Skeletal muscle cell (primary cell): ENCODE measurements around the gene PPP3R1.
A peak's percentile ranks its signal among the peaks of the same experiment; 100 is the strongest.

Experiments
- DNase-seq: peaks from one replicate; pipeline ENCODE4 v3.0.0-alpha.2; 2010; ENCODE audit warnings: low read depth
- H3K4me3 ChIP-seq: 2 replicates; pipeline ENCODE4 v1.5.1; 2011; ENCODE audit warnings: low read depth, mild to moderate bottlenecking, control low read depth, low read length, moderate library complexity

Gene PPP3R1

GRCh38 chr2:68252400-68253218, at the start of gene PPP3R1:
Gene PPP3R1, minus strand, starts transcription at chr2:68252532. Its CDS starts 405 bp downstream, at chr2:68252127.
- DNase-seq = peak; percentile 94

DNA sequence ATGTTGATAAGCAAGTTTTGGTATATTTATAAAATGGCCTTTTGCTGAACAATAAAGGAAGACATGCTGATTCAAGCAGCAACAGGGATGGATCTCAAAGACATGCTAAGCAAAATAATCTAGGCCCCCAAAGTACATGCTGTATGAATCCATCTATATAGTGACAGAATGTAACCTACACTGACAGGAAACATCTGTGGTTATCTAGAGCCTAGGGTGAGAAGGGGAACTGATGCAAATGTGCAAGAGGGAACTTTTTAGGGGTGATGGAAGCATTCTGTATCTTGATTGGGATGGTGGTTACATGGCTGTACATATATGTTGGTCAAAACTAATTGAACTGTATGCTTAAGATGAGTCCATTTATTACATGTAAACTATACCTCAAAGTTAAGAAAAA, 43.2 kb upstream of the PPP3R1 start:
- no peak overlapping the region for H3K4me3 ChIP-seq
- DNase-seq = no peak

More at GRCh38 chr2:68252400-68253218, at the start of gene PPP3R1:
- peak within 1 kb of the TSS; percentile 92 for H3K4me3 ChIP-seq

DNA sequence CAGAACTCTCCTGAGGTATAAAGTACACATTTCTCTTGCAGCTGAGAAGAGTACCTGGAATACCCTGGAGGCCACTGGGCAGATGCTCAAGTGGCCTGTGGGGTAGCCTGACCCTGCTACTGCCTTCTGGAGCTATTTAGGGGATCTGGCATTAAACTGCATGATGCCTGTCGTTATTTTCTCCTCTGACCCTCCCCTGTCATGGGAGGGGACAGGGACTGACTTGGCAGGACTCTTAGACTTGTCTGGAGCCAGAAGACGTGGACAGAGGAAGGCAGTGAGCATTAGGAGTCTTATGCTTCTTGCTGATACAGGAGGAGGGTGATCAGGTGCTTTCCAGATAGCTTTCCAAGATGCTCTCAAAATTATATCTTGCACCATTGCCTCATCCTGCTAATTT, 42.6 kb upstream of the PPP3R1 start:
- no peak for DNase-seq
- H3K4me3 ChIP-seq = no peak overlapping the region

DNA sequence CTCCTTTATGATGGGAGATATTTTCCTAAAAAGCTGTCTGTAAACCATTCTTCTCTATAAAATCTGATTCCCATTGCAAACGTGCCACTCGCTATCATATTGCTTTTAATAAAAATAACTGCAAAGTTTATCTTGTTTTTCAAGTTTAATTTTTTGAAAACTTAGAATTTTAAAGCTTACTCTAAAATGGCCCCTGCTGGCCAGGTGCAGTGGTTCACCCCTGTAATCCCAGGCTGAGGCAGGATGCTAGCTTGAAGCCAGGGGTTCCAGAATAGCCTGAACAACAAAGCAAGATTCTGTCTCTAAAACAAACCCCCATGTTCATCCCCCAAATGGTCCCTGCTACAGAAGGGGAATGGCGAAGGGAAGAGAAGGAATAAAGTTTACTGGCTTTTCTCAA, 41.9 kb upstream of the PPP3R1 start:
- DNase-seq = no peak
- no peak overlapping the region for H3K4me3 ChIP-seq

GRCh38 chr2:68293755-68294154, 41.4 kb upstream of the PPP3R1 start:
- no peak overlapping the region for H3K4me3 ChIP-seq
- no peak for DNase-seq

- DNase-seq = no peak
- H3K4me3 ChIP-seq = no peak overlapping the region
Observed at GRCh38 chr2:68293024-68293423, 40.7 kb upstream of the PPP3R1 start.

DNA sequence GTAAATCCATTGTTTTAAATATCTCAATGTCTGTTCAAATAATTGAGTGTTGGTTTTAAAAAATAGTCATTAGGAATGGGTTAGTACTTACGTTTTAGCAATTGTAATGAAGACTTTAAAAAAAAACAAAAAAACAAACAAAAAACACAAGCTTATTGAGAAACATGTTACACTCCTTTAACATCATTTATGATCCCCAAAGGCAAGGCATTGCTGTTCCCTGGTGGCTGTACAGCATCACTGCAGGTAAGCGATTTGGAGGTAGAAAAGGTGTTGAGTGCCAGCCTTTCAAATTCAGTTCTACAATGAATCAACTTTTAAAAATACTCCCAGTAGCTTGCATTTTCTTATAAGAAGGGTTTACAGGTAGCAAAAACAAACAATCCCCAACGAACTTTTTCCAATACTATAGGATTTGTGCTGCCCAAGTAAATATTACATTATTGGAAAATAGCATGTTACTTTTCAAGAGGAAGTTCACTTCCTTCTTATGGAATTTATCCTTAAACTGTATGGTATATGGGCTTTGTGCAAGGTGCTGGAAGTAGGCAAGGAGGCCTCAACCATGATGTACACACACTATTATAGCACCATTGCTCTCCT, 39.9 kb upstream of the PPP3R1 start:
- DNase-seq = no peak
- H3K4me3 ChIP-seq = no peak overlapping the region

GRCh38 chr2:68291314-68291713, 39.0 kb upstream of the PPP3R1 start:
- DNase-seq = no peak
- H3K4me3 ChIP-seq = no peak overlapping the region

DNA sequence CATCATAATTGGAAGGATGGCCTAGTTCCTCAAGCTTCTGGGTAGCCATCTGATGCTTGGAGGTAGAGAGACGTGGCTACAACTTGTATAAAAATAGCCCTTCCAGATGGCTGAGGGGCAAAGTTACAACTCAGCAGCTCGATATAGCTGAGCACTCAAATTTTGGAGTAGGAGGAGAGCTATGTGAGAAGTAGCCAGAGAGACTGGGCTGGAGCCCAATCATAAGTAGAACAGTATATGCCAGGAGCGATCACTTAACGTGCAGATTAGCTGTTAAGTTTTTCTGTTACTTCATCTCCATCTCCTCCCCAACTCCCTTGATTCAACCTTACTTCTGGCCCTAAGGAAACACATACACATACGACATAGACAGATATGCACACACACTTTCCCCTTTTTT, 38.6 kb upstream of the PPP3R1 start:
- DNase-seq = no peak
- no peak overlapping the region for H3K4me3 ChIP-seq

GRCh38 chr2:68287580-68288441, 35.5 kb upstream of the PPP3R1 start:
- DNase-seq = peak; percentile 28
- no peak overlapping the region for H3K4me3 ChIP-seq

DNA sequence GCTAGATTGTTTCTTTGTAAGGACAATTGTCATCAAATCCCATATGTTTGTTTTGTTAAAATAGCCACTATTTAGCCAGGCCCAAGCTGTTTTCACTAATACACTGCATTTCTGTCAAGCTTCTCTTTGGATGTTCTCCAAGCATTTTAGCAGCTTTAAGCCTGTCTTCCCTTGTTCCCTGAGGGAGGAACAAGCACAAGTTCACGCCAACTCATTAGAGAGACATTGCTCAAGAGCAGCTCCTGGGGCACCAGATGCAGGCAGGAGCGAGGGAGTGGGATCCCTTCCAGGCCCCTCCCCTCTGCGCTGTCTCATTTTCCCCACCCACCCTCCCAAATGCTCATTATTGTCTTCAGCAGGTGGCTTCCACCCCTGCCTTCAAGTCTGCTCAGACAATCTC, 32.6 kb upstream of the PPP3R1 start:
- no peak overlapping the region for H3K4me3 ChIP-seq
- DNase-seq = peak; percentile 85

DNA sequence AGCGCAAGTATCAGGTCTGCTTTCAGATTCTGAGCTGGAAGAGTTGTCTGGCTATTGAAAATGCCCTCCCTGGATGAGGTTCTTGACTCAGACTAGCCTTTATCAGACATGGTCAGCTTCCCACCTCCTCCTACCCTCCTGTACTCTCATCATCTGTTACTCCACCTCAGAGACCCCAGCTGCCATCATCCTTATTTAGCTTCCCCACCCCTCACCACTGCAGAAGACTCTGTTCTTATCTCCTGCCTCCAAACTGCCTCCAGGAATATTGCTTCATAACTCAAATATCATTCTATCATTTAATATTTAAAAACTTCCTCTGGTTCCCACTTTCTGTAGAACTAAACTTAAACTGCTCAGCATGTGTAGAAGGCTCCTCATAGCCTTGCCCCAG, 31.1 kb upstream of the PPP3R1 start:
- H3K4me3 ChIP-seq = no peak overlapping the region

DNA sequence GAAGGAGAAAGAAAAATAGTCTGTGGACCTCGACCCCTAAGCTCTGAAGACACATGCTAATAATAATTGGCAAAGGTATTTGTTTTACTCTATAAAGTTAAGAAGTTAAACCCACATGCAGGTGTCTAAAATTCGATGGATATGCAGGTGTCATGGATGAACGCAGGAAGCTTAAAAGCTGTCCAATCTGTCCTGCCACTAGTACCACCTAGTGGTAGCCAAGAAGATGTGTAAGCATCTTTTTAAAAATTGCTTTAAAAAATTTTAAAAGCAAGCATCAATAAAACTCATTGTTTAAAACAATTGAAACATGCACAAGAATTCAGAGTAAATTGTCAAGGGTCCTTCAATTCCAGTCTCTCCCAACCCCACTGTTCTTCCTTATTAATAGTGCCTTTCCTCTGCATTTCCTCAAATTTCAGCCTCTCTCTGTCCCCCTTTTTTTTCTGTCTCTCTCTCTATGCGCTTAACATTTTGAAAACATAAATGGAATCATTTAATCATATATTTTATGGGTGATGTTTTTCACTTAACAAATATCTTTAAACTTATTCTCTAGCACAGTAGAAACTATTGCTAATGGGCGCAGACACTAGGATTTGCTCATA, 30.6 kb upstream of the PPP3R1 start:
- peak; percentile 13 for DNase-seq
- H3K4me3 ChIP-seq = no peak overlapping the region

More for the DNA sequence above, 31.1 kb upstream of the PPP3R1 start:
- DNase-seq = no peak

GRCh38 chr2:68280796-68281195, 28.5 kb upstream of the PPP3R1 start:
- H3K4me3 ChIP-seq = no peak overlapping the region
- no peak for DNase-seq

DNA sequence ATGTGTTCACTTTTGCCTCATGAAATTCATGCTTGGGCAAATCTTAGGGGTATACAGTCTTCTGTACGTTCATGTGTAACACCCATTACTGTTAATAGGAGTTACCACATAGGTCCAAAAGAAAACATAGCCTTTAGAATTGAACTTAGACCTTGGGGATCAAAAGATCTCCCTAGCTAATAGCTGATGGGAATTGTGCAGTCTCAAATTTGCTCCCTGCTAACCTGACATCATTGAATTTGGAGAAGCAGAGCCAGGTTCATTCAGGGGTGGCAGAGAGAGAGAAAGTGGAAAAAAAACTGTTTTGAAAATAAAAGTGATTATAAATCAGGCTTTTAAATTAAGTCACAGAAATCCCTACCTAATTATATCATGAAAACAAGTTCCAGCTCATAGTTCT, 28.0 kb upstream of the PPP3R1 start:
- DNase-seq = no peak
- no peak overlapping the region for H3K4me3 ChIP-seq

GRCh38 chr2:68279691-68280090, 27.4 kb upstream of the PPP3R1 start:
- no peak for DNase-seq

GRCh38 chr2:68278169-68278568, 25.8 kb upstream of the PPP3R1 start:
- H3K4me3 ChIP-seq = no peak overlapping the region
- DNase-seq = no peak

More at GRCh38 chr2:68279691-68280090, 27.4 kb upstream of the PPP3R1 start:
- no peak overlapping the region for H3K4me3 ChIP-seq

DNA sequence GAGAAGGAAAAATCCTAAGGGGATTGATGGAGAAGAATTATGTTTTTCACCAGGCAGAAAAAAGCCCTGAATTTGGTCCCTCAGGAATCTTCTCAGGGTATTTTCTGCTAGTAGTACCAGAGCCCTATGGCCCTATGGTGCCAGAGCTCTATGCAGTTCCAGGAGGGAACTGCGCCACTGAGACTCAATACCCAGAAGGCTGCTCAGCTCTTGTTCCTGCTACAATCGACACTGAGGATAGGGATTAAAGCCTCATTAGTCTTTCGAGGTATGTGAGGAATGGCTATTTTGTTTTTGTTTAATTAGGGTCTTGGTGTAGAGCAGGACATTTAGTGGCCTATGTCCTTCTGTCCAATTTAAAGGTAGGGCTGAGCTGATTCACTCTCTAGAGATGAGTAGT, 21.7 kb upstream of the PPP3R1 start:
- no peak overlapping the region for H3K4me3 ChIP-seq
- DNase-seq = no peak

DNA sequence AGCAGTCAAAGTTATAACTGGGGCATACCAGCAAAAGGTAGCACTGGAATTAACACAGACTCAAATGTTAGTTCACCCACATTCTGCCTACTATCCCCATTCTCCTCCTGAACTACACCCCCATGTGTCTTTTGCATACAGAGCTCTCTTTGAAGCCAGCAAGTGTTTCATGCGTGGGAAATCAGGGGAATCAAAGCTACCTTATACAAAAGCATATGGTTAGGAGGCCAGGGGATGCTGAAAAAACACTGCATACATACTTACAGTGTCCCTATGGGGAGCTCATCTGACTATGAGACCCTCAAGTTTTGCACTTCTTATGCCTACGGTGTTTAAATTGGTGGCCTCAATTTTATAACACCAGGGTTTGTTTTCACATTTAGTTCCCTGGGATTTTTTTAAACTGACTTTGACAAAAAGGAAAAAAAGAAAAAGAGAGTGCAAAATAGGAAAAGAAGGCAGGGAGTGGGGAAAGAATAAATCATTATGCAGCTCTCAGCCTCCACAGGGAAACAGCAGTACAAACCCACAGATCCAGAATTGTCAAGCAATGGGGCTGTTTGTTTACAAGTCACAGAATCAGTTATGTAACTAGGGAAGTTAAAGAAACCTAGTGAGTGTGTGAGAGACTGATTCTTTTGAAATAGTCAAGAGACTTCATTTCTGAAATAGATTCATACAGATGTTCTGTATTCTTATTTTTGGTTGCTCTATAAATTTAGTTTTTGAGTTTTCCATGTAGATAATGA, 20.1 kb upstream of the PPP3R1 start:
- no peak for DNase-seq
- H3K4me3 ChIP-seq = no peak overlapping the region
